Head of caudate nucleus (tissue), 42 donors: ENCODE results near the gene RRAS.

Source experiments
- DNase-seq, 42 donors: peaks; one replicate each; pipeline versions ENCODE4 v3.0.0 to v3.0.0-alpha.2; 2020 to 2021; ENCODE audit warnings: mixed read lengths in 7 of 42
- intact Hi-C: fragments of 100-400 bp; cut with DNase I; formaldehyde crosslinking; loops from one replicate; pipeline ENCODE4 v1.15.0; 2022

RRAS gene

GRCh38 chr19:49640113-49640898 lies at the start of gene RRAS:
RRAS (minus strand) TSS chr19:49640143; CDS start chr19:49640098, 45 bp downstream.
- intact Hi-C loops, result loop anchor here (2.0 kb wide), 1 partner anchor 36 kb away; the partner anchor contains the start of gene PRMT1
- DNase-seq, result peak; percentile 96 to 100 (median 100)

- peak; percentile 41 to 86 (median 72) for DNase-seq
- intact Hi-C loops, result no loop called here
Observed at GRCh38 chr19:49689133-49690078, 49.5 kb upstream of the RRAS start, which contains the start of gene ADM5. ADM5 (plus strand) TSS chr19:49689594; CDS start chr19:49689838, 244 bp downstream.

GRCh38 chr19:49688531-49689132 lies 48.7 kb upstream of the RRAS start:
- no peak for DNase-seq
- intact Hi-C loops, result no loop called here

GRCh38 chr19:49687566-49688316 lies 47.8 kb upstream of the RRAS start:
- intact Hi-C loops, result no loop called here
- no peak for DNase-seq

- intact Hi-C loops, result no loop called here
- DNase-seq, result no peak
Observed at GRCh38 chr19:49687150-49687549, 47.2 kb upstream of the RRAS start.

- no peak for DNase-seq
- intact Hi-C loops, result no loop called here
Observed at GRCh38 chr19:49686503-49687088, 46.7 kb upstream of the RRAS start.

GRCh38 chr19:49685845-49686332 lies 45.9 kb upstream of the RRAS start:
- intact Hi-C loops, result no loop called here
- DNase-seq, result no peak

- intact Hi-C loops, result no loop called here
- DNase-seq, result no peak
Observed at GRCh38 chr19:49684983-49685553, 45.1 kb upstream of the RRAS start.

GRCh38 chr19:49684251-49684982 lies 44.5 kb upstream of the RRAS start:
- intact Hi-C loops, result no loop called here
- peak in 1 of 42 donors; percentile 37 for DNase-seq

GRCh38 chr19:49683814-49684250 lies 43.9 kb upstream of the RRAS start:
- intact Hi-C loops, result no loop called here
- DNase-seq, result no peak

- peak in 1 of 42 donors; percentile 31 for DNase-seq
- intact Hi-C loops, result no loop called here
Observed at GRCh38 chr19:49682274-49682673, 42.3 kb upstream of the RRAS start.

- no peak for DNase-seq
- intact Hi-C loops, result no loop called here
Observed at GRCh38 chr19:49681830-49682229, 41.9 kb upstream of the RRAS start.

- DNase-seq, result peak; percentile 71 to 97 (median 92)
- intact Hi-C loops, result no loop called here
Observed at GRCh38 chr19:49680421-49681351, 40.7 kb upstream of the RRAS start.

- intact Hi-C loops, result no loop called here
Observed at GRCh38 chr19:49679771-49680413, 39.9 kb upstream of the RRAS start.

GRCh38 chr19:49678985-49679770 lies 39.2 kb upstream of the RRAS start:
- intact Hi-C loops, result no loop called here
- DNase-seq, result no peak

More at GRCh38 chr19:49679771-49680413, 39.9 kb upstream of the RRAS start:
- DNase-seq, result no peak
